NB4 (cell line): Measurements from ENCODE around the gene SPINT2.

ENCODE experiments used
- CTCF ChIP-seq: IDR thresholded peaks from one replicate; pipeline ENCODE4 v1.5.1; 2012; ENCODE audit warnings: low read depth, low read length
- MAX ChIP-seq: IDR thresholded peaks from 2 replicates; pipeline ENCODE4 v1.6.1; 2011; ENCODE audit warnings: low read depth, low read length
- POLR2A ChIP-seq: IDR thresholded peaks from 2 replicates; pipeline ENCODE4 v1.6.1; 2011; ENCODE audit warnings: mild to moderate bottlenecking; ENCODE audit not compliant: insufficient read length; ENCODE audit errors: extremely low read depth

- TF ChIP-seq CTCF (no peak), MAX (0 out of 2 replicates have a peak, but pooled peaks have one; percentile 21), POLR2A (peak; percentile 45)
These were observed 71.7 kb downstream of the SPINT2 start for GRCh38 chr19:38335949-38336637.
